AG08396 (cell line): ENCODE data around the gene KIDINS220.

Experiments
- DNase-seq: peaks from one replicate; pipeline ENCODE4 v3.0.0; 2012; ENCODE audit warnings: low spot score, mixed read lengths

Gene KIDINS220

GRCh38 chr2:8697190-8697589 lies 140.2 kb downstream of the KIDINS220 start:
- no peak for DNase-seq

GRCh38 chr2:8694737-8695136 lies 142.7 kb downstream of the KIDINS220 start:
- DNase-seq: no peak

GRCh38 chr2:8693157-8693821 lies 144.1 kb downstream of the KIDINS220 start:
- peak; percentile 48 for DNase-seq

GRCh38 chr2:8692783-8693156 lies 144.6 kb downstream of the KIDINS220 start:
- DNase-seq: no peak

GRCh38 chr2:8691859-8692437 lies 145.5 kb downstream of the KIDINS220 start:
- DNase-seq: no peak

- peak; percentile 87 for DNase-seq
These were observed 151.6 kb downstream of the KIDINS220 start for GRCh38 chr2:8685697-8686358.

GRCh38 chr2:8684878-8685696 lies 152.3 kb downstream of the KIDINS220 start:
- peak; percentile 55 for DNase-seq

GRCh38 chr2:8684540-8684877 lies 152.9 kb downstream of the KIDINS220 start:
- no peak for DNase-seq

GRCh38 chr2:8682719-8683667 lies 154.4 kb downstream of the KIDINS220 start:
- DNase-seq: peak; percentile 60

GRCh38 chr2:8681786-8682692 lies 155.4 kb downstream of the KIDINS220 start, which contains the start of gene ID2:
TSS of gene ID2 (plus strand) at chr2:8682056. CDS start at chr2:8682166, 110 bp downstream.
- DNase-seq: peak; percentile 99

GRCh38 chr2:8680822-8681760 lies 156.3 kb downstream of the KIDINS220 start:
- peak; percentile 67 for DNase-seq

- DNase-seq: no peak
These were observed 157.3 kb downstream of the KIDINS220 start for GRCh38 chr2:8679827-8680731.

- DNase-seq: no peak
These were observed 157.9 kb downstream of the KIDINS220 start for GRCh38 chr2:8679567-8679826.
